Right cardiac atrium (tissue), 5 donors: ENCODE results near the gene NSFL1C. TPM values are rescaled to one million over a fixed set of nuclear protein-coding genes. Genes with fewer than 3 reads are reported as not detected.

ENCODE experiments used
- ATAC-seq, 2 donors: fragments of 200-7000 bp; cut with Tn5 transposase; one replicate each; pipeline versions ENCODE4 v1.8.0 to v1.9.1; 2020; ENCODE audit warnings: moderate library complexity in 2 of 2, mild to moderate bottlenecking in 1 of 2
- DNase-seq, 3 donors: peaks; one replicate each; pipeline ENCODE4 v3.0.0-alpha.2; 2020
- H3K27ac ChIP-seq: one replicate; pipeline ENCODE4 v1.5.1; 2013; ENCODE audit warnings: mild to moderate bottlenecking, low read length, control low read depth, moderate library complexity
- H3K27me3 ChIP-seq: one replicate; pipeline ENCODE4 v1.6.1; 2013; ENCODE audit not compliant: control insufficient read depth, insufficient read depth
- H3K4me1 ChIP-seq: one replicate; pipeline ENCODE4 v1.6.1; 2013; ENCODE audit warnings: low read length; ENCODE audit not compliant: control insufficient read depth, insufficient read depth
- H3K4me3 ChIP-seq: one replicate; pipeline ENCODE4 v1.5.1; 2013; ENCODE audit warnings: low read length, control low read depth
- H3K9me3 ChIP-seq: one replicate; pipeline ENCODE4 v1.6.1; 2013; ENCODE audit warnings: low read length; ENCODE audit not compliant: control insufficient read depth
- WGBS: extraction: QIAGEN DNeasy Blood & Tissue Kit; methylation state at CpG from one replicate; pipeline ENCODE4 v1.1.7; 2013; 5-methylcytosine and 5-hydroxymethylcytosine counted together
- intact Hi-C, 4 donors: fragments of 100-400 bp; cut with DNase I; formaldehyde crosslinking; loops; one replicate each; pipeline versions ENCODE4 v1.11.0 to v1.14.0; 2022 to 2023
- polyA plus RNA-seq: library from polyadenylated mRNA; stranded (reverse); fragments of 200-250 nt; gene quantifications from one replicate; pipeline ENCODE4 v1.2.3, GENCODE V29; 2013
- total RNA-seq, 4 donors: library from RNA; stranded (reverse); fragmentation: NEBNext Ultra II Directional; extraction: Animal tissue kit (Norgen Biotek cat#: 25700); gene quantifications; one replicate each; pipeline ENCODE4 v1.2.1, GENCODE V29; 2021
- donor health status: healthy with polysubstance abuse.
- donor health status: DM: no; HTN: yes; CAD: no.
- donor health status: DM: no; HTN: no; CAD: no.
- donor health status: DM: no; HTN: yes; CAD: no; lungs with severe emphysema.
- donor health status: DM: yes; HTN: yes; CAD: no.

Gene NSFL1C
- total and polyA plus RNA-seq, 5 donors = 36.3 to 65.6 (median 56.7) TPM

DNA sequence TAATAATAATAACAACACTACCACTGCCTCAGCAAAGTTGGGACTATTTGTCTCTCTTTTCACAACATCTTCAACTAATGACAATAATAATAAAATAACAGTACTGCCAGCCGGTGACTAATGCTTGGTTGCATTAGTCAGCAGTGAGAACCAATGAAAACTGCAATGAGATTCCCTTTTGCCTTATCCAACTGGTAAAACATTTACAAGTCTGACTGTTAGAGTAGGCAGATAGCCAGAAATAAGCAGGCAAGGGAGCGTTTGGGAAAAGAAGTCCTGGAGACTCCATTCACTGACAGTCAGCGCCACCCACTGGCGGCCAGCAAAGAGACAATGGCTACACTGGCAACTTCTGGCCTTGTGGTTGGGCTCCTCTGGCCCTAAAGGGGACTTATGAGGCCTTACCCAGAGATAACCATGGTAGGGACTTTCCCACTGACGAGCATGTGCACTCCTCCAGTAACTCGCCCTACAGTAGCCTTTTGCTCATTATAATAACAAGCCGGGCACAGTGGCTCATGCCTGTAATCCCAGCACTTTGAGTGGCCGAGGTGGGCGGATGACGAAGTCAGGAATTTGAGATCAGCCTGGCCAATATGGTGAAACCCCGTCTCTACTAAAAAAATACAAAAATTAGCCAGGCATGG lies 3.4 kb upstream of the NSFL1C start:
- DNase-seq (peak; percentile 85 to 91 (median 90)), ATAC-seq (peak; percentile 56 to 59)
- no peaks in the 10 kb centered on the region for H3K9me3 ChIP-seq
- H3K27me3 ChIP-seq = no peaks in the 10 kb centered on the region
- H3K27ac ChIP-seq = no peak overlapping the region
- no peak overlapping the region for H3K4me3 ChIP-seq
- intact Hi-C loops = no loop called here
- 27% methylated on average over 11 of the region's 11 CpGs for WGBS
- peaks cover 11% of the 10 kb centered on the region for H3K4me1 ChIP-seq

DNA sequence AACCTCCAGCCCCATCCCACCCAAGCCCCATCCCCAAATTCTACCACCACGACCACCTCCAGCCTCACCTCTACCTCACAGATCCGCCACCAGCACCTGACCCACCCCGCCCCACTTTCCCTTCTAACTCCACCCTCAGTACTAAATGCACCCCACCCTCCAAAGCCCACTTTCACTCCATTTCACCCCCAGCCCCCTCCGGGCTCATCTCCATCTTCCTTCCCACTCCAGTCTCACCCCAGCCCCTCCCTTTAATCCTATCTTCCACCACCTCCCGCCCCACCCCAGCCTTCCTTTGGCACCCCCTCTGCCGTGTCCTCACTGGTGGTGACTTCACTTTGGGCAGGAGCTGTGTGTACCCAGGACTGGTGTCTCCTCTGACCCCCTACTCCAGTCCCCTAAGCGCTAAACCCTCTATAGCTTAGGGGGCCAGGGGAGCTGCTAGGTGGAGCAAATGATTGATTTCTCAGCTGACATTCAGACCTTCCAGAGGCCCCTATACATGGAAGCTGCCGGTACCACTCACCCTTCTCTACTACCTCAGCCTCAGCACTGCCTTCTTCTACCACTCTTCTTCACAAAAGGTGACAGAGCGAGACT lies 2.8 kb upstream of the NSFL1C start:
- Histone ChIP-seq H3K4me3 (no peak overlapping the region), H3K4me1 (peaks cover 11% of the 10 kb centered on the region), H3K27me3 (no peaks in the 10 kb centered on the region), H3K27ac (no peak overlapping the region), H3K9me3 (no peaks in the 10 kb centered on the region)
- no peak for ATAC-seq
- no peak for DNase-seq
- intact Hi-C loops = no loop called here
- WGBS = 77% methylated on average over 9 of the region's 9 CpGs

DNA sequence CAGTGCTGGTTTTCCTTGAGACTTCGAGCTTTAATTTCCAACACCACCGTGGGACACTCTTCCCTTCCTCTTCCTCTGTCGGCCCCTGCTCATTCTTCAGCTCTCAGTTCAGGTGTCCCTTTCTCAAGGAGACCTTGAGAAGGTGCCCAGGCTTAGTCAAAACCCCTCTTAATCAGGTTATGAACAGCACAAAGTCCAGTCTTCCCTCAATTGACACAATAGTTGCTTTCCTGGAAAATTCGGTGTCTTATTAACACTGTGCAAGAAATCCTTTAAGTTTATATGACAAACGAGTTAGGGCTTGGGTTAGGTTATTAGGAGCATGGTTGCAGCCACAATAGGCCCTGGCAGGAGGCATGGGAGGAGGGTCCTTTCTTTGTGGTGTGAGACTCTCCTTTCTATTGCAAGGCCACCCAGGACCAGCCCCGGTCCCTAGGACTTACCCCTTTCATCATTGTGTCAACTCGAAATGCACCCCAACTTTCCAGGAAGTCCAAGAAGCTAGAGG lies 1.5 kb upstream of the NSFL1C start:
- Histone ChIP-seq H3K4me3 (no peak overlapping the region), H3K27ac (no peak overlapping the region), H3K27me3 (no peaks in the 10 kb centered on the region), H3K9me3 (no peaks in the 10 kb centered on the region), H3K4me1 (peaks cover 13% of the 10 kb centered on the region)
- DNase-seq (no peak), ATAC-seq (no peak)
- 76% methylated on average over 7 of the region's 7 CpGs for whole genome bisulfite sequencing
- intact Hi-C loops = no loop called here

DNA sequence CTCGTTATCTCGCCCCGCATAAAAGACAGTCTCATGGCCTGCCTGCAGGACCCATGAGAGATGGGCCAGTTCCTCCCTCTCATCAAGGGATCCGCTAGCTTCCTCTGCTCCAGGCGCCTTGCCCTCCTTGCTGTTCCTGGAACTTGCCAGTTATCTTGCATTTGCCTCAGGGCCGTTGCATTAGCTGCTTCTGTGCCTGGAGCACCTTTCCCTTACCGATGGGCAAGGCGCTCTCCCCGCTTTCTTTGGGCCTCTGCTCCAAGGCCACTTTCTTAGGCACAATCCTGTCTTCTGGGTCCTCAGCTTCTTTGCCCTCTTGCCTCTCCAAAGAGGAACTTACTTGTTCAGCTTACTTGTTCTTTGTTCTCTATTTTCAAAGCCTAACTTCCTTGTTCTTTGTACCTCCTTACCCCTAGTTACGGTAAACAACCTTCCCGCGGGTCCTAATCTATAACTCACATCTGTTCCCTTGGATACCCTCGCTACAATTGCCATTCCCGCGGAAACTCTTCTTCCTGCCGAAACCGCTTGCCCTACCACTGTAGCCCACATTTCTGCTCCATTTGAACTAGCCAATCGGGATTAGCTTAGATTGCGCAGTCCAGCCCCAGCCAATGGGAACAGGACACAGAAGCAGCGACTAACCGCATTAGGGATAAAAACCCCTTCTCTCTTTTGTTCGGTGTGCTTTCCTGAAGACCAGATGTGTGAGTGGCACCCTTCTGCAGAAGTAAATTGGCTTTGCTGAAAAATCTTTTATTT lies 887 bp upstream of the NSFL1C start:
- ATAC-seq (no peak), DNase-seq (peak in 2 of 3 donors; percentile 49 to 60)
- intact Hi-C loops = no loop called here
- no peak overlapping the region for H3K4me3 ChIP-seq
- no peak overlapping the region for H3K27ac ChIP-seq
- H3K27me3 ChIP-seq = no peaks in the 10 kb centered on the region
- peaks cover 13% of the 10 kb centered on the region for H3K4me1 ChIP-seq
- H3K9me3 ChIP-seq = no peaks in the 10 kb centered on the region
- WGBS = 60% methylated on average over 22 of the region's 22 CpGs

DNA sequence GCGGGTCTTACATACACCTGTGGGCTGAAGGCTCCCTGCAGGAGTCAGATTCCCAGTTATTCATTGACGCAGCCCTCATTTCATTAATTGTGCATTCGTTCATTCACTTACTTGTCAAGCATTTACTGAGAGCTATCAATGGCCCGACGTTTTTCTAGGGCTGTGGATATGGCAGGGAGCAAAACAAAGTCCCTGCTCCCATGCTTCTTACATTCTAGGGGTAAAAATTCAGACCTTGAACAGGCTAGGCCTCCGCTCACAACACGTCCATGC lies 369 bp upstream of the NSFL1C start:
- H3K27me3 ChIP-seq = no peaks in the 10 kb centered on the region
- no peak for DNase-seq
- WGBS = 4% methylated on average over 7 of the region's 7 CpGs
- H3K4me1 ChIP-seq = peaks cover 13% of the 10 kb centered on the region
- intact Hi-C loops = no loop called here
- no peak for ATAC-seq
- H3K27ac ChIP-seq = no peak overlapping the region
- H3K9me3 ChIP-seq = no peaks in the 10 kb centered on the region
- no peak overlapping the region for H3K4me3 ChIP-seq

DNA sequence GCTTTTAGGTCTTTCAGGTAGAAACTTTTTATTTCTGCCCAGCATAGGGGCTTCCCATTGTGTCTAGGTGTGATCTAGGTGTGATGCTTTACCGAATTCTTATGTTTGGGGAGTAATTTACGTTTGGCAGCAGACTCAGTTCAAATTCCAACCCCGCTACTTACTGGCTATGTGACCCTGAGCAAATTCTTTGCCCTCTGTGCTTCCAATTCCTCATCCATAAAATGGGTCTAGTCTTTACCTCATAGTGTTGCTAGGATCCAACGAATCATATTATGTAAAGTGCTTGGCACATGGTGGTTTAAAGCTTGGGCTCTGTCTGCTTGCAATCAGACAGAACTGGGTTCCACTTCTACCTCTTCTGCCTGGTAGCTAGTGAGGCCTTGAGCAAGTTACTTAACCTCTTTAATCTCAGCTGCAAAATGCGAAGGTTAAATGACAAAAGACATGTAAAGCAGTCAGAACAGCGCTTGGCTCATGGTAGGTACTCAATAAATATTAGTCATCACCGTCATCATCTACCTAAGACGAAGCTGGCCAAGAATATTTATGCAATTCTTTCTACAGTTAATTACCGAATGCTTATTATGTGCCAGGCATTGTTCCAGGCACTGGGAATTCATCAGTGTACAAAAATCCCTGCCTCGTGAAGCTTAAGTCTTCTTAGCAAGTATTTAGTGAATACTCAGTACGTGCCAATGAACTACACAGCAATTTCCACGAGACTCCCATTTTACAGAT lies 1.0 kb downstream of the NSFL1C start:
- DNase-seq (no peak), ATAC-seq (no peak)
- intact Hi-C loops = no loop called here
- 42% methylated on average over 12 of the region's 12 CpGs for whole genome bisulfite sequencing
- no peaks in the 10 kb centered on the region for H3K27me3 ChIP-seq
- H3K27ac ChIP-seq = no peak overlapping the region
- peak overlapping the region; percentile 75 for H3K4me3 ChIP-seq
- H3K4me1 ChIP-seq = peaks cover 13% of the 10 kb centered on the region
- H3K9me3 ChIP-seq = no peaks in the 10 kb centered on the region

DNA sequence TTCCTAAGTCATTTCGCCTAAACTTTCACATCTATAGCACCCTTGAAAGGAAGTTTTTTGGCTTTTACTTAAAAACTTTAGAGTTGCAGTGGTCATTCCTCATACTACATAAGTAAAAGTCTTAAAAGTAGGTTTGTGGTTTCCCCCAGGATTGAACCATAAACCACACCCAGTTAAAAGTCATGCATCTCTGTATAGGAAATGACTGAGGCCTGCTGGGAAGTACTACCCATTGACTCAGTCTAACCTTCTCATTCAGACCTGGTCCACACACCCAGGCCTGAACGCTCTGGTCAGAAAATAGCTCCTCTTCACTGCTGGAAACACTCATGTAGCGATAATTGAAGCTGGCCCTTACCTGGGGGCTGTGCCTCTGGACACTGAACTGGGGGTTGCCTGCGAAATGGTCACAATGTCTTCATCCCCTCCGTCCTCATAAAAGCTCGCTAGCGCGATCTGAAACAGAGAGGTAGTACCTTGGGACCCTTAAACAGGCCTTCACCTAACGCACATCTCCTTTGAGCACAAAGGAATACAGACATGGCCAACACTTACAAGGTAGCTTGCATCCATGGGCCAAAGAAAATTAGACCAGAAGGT lies 2.6 kb downstream of the NSFL1C start:
- H3K4me1 ChIP-seq = peaks cover 11% of the 10 kb centered on the region
- intact Hi-C loops = no loop called here
- no peak for ATAC-seq

DNA sequence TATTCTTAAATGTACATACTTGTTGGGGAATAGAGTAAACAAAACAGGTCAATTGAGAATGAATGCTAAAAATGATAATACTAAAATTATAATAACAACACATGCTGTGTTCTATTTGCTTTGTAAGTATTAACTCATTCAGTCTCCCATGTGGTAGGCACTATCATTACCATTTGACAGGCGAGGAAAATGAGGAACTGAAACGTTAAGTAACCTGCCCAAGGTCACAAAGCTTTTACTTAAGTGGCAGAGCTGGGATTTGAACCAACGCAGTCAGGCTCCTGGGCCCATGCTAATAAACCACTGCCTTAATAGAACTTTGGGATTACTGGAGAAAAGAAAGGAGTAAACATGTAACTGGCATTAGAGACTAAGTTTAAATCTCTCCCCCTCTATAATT lies 3.8 kb downstream of the NSFL1C start:
- WGBS = 78% methylated on average over 3 of the region's 3 CpGs
- ATAC-seq (no peak), DNase-seq (no peak)
- no peak overlapping the region for H3K27ac ChIP-seq
- intact Hi-C loops = no loop called here
- peaks cover 11% of the 10 kb centered on the region for H3K4me1 ChIP-seq
- no peak overlapping the region for H3K4me3 ChIP-seq
- H3K27me3 ChIP-seq = no peaks in the 10 kb centered on the region
- no peaks in the 10 kb centered on the region for H3K9me3 ChIP-seq

More for the DNA sequence above, 2.6 kb downstream of the NSFL1C start:
- no peak for DNase-seq
- no peak overlapping the region for H3K4me3 ChIP-seq
- no peaks in the 10 kb centered on the region for H3K27me3 ChIP-seq
- 95% methylated on average over 9 of the region's 9 CpGs for WGBS
- H3K27ac ChIP-seq = no peak overlapping the region
- H3K9me3 ChIP-seq = no peaks in the 10 kb centered on the region

DNA sequence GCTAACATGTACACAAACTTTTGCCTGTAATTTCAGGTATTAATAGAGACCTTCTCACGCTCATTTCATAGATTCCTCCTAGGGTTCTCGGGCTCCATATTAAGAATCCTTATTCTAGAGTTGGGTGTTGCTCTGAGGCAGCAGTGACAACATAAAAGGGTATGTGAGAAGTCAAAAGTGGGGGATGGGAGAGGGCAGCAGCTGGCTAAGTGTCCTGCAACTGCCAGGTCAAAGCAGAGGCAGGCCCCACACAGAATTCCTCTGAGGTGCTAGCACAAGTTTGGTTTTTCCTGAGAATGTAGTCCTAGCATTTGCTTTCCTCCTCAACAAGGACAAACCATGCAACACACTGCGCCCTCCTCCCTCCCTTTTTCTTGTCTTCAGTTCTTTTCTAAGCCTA lies 4.6 kb downstream of the NSFL1C start:
- intact Hi-C loops = no loop called here
- WGBS = 96% methylated on average over 3 of the region's 3 CpGs
- no peaks in the 10 kb centered on the region for H3K9me3 ChIP-seq
- no peak overlapping the region for H3K27ac ChIP-seq
- no peak for ATAC-seq
- DNase-seq = no peak
- no peaks in the 10 kb centered on the region for H3K27me3 ChIP-seq
- peaks cover 9% of the 10 kb centered on the region for H3K4me1 ChIP-seq
- no peak overlapping the region for H3K4me3 ChIP-seq

DNA sequence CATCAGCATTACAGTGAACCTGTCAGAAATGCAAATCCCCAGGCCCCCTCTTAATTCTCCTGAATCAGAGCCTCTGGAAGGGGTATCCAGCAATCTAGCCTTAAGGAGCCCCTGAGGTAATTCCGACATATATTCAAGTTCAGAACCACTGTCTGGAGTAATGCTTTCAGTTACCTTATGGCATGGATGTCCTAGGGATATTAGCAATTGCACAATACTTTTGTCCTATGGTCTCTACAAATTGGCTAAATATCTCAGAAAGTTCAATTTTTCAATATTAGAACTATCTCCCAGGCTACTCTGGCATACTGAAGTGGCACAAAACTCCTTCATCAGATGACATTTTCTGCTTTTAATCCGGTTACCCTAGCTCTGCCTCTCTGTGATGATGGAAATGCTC lies 6.4 kb downstream of the NSFL1C start:
- ATAC-seq (no peak), DNase-seq (no peak)
- Histone ChIP-seq H3K9me3 (no peaks in the 10 kb centered on the region), H3K4me1 (peaks cover 4% of the 10 kb centered on the region), H3K27ac (no peak overlapping the region), H3K4me3 (no peak overlapping the region), H3K27me3 (no peaks in the 10 kb centered on the region)
- WGBS = 95% methylated on average over 2 of the region's 2 CpGs
- intact Hi-C loops = no loop called here
